Mucosa of descending colon (tissue), 3 donors: ENCODE data around the gene PKIB. TPM values are rescaled to one million over a fixed set of nuclear protein-coding genes. Genes with fewer than 3 reads are reported as not detected.
"Not testable (repeated sequence)": the region's sequence is repeated elsewhere in the genome, so short reads cannot be mapped to it uniquely, and the experiment has no call there.

Experiments used
- ATAC-seq: fragments of 200-7000 bp; cut with Tn5 transposase; one replicate; pipeline ENCODE4 v1.9.1; 2020; ENCODE audit warnings: mild to moderate bottlenecking, moderate library complexity
- DNase-seq, 3 donors: peaks; one replicate each; pipeline ENCODE4 v3.0.0-alpha.2; 2020
- H3K36me3 ChIP-seq: fragments of 200-600 bp; one replicate; pipeline ENCODE4 v1.8.0; 2021; ENCODE audit warnings: low read depth, mild to moderate bottlenecking
- H3K4me1 ChIP-seq: fragments of 200-600 bp; one replicate; pipeline ENCODE4 v1.8.0; 2021; ENCODE audit warnings: low read depth, mild to moderate bottlenecking
- H3K4me3 ChIP-seq: fragments of 200-600 bp; one replicate; pipeline ENCODE4 v1.8.0; 2021; ENCODE audit warnings: mild to moderate bottlenecking
- H3K9me3 ChIP-seq: fragments of 200-600 bp; one replicate; pipeline ENCODE4 v1.8.0; 2021; ENCODE audit warnings: mild to moderate bottlenecking
- CTCF ChIP-seq: fragments of 200-600 bp; IDR thresholded peaks from one replicate; pipeline ENCODE4 v1.8.0; 2022; ENCODE audit warnings: antibody characterized with exemption, mild to moderate bottlenecking
- intact Hi-C, 2 donors: fragments of 100-400 bp; cut with DNase I in 1 of 2; cut with micrococcal nuclease in 1 of 2; formaldehyde crosslinking; loops; one replicate each; pipeline versions ENCODE4 v1.11.0 to v1.11.1; 2022; cut with DNase I, micrococcal nuclease
- total RNA-seq, 3 donors: library from RNA; stranded (reverse); fragmentation: NEBNext Ultra II Directional in 2 of 3; extraction: Animal tissue kit (Norgen Biotek cat#: 25700) in 2 of 3; gene quantifications; one replicate each; pipeline versions ENCODE4 v1.2.1 to v1.2.4, GENCODE V29; 2021 to 2023
- donor health status: DM: no; HTN: no; CAD: no; lungs with moderate emphysema.
- donor health status: DM: no; HTN: no; CAD: no.
- donor health status: DM: no; HTN: yes; CAD: no.

The PKIB gene
- total RNA-seq, 3 donors from 2014 or later = 75.1 to 214 (median 122) TPM

- intact Hi-C loops = loop anchor here in 1 of 2 donors (10.0 kb wide), 1 partner anchor 99 kb away; no protein-coding TSS in a partner anchor
- ATAC-seq = no peak
Measured at GRCh38 chr6:122735582-122735981, 125.4 kb downstream of the PKIB start.

GRCh38 chr6:122736163-122736562 lies 126.0 kb downstream of the PKIB start:
- Histone ChIP-seq H3K36me3 (no peaks in the 10 kb centered on the region), H3K9me3 (no peaks in the 10 kb centered on the region), H3K4me3 (no peak overlapping the region), H3K4me1 (no peaks in the 10 kb centered on the region)
- DNase-seq (no peak), ATAC-seq (no peak)
- no peak for TF ChIP-seq CTCF
- intact Hi-C loops = loop anchor here in 1 of 2 donors (10.0 kb wide), 1 partner anchor 99 kb away; no protein-coding TSS in a partner anchor

More at GRCh38 chr6:122735582-122735981, 125.4 kb downstream of the PKIB start:
- no peak for DNase-seq
- no peak for TF ChIP-seq CTCF
- Histone ChIP-seq H3K4me3 (no peak overlapping the region), H3K4me1 (no peaks in the 10 kb centered on the region), H3K36me3 (no peaks in the 10 kb centered on the region), H3K9me3 (no peaks in the 10 kb centered on the region)

- Histone ChIP-seq H3K4me1 (no peaks in the 10 kb centered on the region), H3K4me3 (no peak overlapping the region), H3K36me3 (no peaks in the 10 kb centered on the region), H3K9me3 (no peaks in the 10 kb centered on the region)
- ATAC-seq (no peak), DNase-seq (no peak)
- intact Hi-C loops = loop anchor here in 1 of 2 donors (10.0 kb wide), 1 partner anchor 98 kb away; no protein-coding TSS in a partner anchor
- TF ChIP-seq CTCF = no peak
Measured at GRCh38 chr6:122736616-122737015, 126.4 kb downstream of the PKIB start.

GRCh38 chr6:122740091-122740490 lies 129.9 kb downstream of the PKIB start:
- Histone ChIP-seq H3K9me3 (no peaks in the 10 kb centered on the region), H3K4me3 (no peak overlapping the region), H3K4me1 (no peaks in the 10 kb centered on the region), H3K36me3 (no peaks in the 10 kb centered on the region)
- DNase-seq (no peak), ATAC-seq (no peak)
- intact Hi-C loops = no loop called here
- no peak for TF ChIP-seq CTCF

GRCh38 chr6:122740936-122741335 lies 130.7 kb downstream of the PKIB start:
- Histone ChIP-seq H3K4me1 (no peaks in the 10 kb centered on the region), H3K9me3 (no peaks in the 10 kb centered on the region), H3K36me3 (no peaks in the 10 kb centered on the region), H3K4me3 (no peak overlapping the region)
- no peak for TF ChIP-seq CTCF
- intact Hi-C loops = no loop called here
- DNase-seq (no peak), ATAC-seq (no peak)

GRCh38 chr6:122744247-122744646 lies 134.0 kb downstream of the PKIB start:
- H3K36me3 ChIP-seq, ATAC-seq, H3K4me1 ChIP-seq, intact Hi-C loops, H3K9me3 ChIP-seq, H3K4me3 ChIP-seq, DNase-seq: not testable (repeated sequence)

- H3K4me3 ChIP-seq, intact Hi-C loops, H3K4me1 ChIP-seq, DNase-seq, ATAC-seq, H3K36me3 ChIP-seq, H3K9me3 ChIP-seq: not testable (repeated sequence)
Measured at GRCh38 chr6:122744856-122745255, 134.7 kb downstream of the PKIB start.
